Measurements from ENCODE around the gene GNA12.
A peak's percentile ranks its signal among the peaks of the same experiment; 100 is the strongest.
"Not testable (repeated sequence)": the region's sequence is repeated elsewhere in the genome, so short reads cannot be mapped to it uniquely, and the experiment has no call there.

GNA12 gene

DNA sequence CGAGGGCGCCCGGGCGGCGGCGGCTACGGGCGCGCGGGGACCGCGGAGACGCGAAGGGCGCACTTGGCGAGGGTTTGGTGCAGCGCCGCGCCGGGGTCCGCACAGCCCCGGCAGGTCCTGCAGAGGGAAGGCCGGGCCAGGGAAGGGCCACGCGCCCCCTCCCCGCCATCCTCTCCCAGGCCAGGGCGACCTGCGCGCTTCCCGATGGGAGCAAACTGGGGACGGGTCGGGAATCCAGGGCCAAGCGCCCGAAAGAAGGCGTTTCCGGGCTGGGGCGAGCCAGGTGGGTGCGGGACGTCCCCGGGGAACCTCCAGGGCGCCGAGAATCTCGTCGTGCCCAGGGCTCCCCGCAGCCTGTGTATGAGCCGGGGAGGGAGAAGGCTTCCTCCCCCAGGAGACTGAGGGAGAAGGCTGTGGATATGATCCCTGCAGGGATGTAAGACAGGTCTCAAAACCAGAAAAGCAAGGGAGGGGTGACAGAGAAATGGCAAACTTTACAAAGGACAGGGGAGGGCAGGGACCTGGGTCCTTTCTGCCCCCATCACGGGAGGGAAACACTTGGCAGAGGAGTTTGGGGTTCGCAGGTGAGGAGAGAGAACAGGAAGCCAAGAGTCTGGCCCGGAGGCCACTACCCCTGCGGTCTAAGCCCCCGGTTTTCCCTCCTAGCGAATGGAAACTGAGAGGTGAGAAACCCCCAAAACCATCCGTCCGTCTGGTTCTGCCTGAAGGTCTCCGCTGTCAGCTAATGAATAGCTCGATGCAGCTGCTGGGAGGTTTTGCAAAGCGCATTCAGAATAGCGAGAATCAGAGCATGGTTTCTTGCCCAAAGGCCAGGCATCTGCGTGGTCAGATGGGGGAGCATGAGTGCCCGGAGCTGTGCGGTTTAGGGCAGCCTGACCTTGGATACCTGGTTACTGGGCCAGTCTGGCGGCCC lies 155.4 kb downstream of the GNA12 start:
- peak; percentile 47 to 55 for DNase-seq

DNA sequence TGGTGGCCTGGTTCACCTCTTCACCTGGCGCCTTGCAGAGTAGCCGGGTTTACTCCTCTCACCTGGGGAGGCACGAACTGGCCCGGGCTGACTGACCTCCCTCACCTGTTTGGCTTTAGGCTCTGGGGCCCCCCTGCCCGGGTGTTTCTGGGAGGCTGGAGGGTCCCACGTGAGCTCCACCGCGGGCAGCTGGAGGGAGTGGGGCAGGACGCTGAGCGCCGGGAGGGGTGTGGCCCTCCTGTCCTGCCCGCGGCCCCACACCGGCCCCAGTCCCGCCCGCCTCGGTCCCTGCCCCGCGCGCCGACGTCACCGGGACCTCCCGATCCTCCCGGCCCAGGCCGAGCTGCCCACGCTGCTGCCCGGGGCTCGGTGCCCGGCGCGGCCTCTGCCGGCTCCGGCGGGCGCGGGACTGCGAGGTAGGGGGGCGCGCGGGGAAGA lies 156.2 kb downstream of the GNA12 start, which contains the start of gene AMZ1:
Gene AMZ1 (plus strand): TSS at position 322 of the 438 bp plus-strand sequence. CDS start 12,250 bp downstream, outside the sequence.
- DNase-seq = no peak

DNA sequence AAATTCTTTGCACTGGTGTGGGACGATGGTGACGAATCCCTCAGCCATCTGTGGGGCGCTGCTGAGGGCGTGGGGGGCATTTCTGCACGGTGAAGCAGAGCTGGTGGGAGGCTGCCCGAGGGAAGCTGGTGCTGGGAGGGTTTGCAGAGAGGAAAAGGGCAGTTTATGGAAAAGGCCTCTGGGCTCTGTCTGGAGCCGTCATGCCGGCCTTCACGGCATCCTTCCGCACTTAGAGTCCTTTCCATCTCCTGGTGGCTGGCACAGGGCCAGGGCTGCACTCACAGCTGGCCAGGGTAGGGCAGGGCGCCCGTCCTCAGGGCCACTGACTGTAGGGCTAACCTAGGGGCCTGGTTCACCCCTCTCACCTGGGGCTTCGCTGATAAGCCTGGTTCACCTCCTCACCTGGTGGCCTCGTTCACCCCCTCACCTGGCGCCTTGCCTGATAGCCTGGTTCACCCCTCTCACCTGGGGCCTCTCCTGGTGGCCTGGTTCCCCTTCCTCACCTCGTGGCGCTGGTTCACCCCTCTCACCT lies 156.7 kb downstream of the GNA12 start:
- no peak for DNase-seq

DNA sequence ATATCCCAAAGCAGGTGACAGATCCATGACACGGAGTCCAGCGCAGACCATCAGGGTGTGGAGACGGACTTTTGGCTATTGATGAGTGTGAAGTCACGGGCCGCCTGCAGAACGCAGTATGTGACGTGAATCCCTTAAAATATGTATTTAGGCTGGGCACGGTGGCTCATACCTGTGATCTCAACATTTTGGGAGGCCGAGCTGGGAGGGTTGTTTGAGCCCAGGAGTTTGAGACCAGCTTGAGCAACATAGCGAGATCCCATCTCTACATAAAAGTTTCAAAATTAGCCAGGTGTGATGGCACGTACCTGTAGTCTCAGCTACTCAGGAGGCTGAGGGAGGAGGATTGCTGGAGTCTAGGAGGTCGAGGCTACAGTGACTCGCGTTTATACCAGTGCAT lies 158.0 kb downstream of the GNA12 start:
- DNase-seq = no peak

DNA sequence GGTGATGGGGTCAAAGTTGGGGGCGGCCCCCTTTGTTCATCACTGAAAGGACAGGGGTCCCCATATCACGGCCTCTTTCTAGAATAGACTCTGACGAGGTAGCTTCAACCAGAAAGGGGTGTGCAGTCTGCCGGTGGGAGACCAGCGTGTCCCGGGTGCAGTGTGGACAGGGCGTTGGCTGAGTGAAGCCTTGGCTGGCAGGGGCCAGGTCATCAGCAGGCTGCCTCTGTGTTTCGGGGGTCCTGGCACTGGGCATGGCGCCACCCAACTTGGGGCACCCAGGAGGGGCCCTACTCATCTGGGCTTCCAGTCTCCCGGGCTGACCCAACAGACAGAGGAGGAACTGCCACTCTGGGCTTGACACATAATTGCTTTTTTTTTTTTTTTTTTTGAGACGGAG lies 159.6 kb downstream of the GNA12 start:
- DNase-seq = no peak

DNA sequence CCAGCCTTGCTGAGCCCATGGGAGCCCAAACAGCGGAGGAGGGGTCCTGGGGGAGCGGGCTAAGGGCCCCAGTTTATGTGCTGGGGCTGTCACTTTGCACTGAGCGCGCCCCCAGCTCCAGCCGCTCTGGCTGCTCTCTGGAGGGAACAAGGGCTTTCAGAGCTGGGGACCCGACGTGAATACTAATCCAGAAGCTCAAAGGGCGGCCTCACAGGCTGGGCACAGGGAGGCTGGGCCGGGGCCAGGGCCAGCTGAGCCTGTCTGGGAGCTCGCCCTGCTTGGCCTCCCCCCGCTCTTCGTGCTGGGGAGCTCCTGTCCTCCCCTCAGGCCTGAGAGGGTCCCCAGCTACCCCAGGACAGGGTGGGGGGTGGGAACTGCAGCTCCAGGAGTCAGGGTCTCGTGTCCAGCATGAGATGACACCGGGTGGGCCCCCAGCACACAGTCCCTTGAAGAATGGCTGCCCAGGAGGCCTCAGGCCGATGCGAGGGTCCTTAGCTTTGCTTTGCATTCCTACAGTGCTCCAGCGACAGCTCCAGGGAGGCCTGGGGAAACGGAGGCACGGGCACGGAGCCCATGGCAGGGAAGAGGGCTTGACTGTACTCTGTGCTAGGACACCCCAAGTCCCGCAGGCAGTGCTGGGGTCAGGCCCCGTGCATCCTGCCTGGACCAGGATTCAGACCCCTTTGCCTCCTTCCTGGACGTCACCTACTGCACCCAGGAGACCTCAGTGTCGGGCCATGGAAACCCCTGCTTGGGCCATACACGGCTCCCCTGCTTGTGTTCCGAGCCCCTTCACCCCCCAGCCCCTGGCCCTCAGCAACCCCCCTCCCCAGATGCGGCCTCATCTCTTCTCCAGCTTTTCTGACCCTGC lies 161.9 kb downstream of the GNA12 start:
- peak; percentile 91 to 97 for DNase-seq

DNA sequence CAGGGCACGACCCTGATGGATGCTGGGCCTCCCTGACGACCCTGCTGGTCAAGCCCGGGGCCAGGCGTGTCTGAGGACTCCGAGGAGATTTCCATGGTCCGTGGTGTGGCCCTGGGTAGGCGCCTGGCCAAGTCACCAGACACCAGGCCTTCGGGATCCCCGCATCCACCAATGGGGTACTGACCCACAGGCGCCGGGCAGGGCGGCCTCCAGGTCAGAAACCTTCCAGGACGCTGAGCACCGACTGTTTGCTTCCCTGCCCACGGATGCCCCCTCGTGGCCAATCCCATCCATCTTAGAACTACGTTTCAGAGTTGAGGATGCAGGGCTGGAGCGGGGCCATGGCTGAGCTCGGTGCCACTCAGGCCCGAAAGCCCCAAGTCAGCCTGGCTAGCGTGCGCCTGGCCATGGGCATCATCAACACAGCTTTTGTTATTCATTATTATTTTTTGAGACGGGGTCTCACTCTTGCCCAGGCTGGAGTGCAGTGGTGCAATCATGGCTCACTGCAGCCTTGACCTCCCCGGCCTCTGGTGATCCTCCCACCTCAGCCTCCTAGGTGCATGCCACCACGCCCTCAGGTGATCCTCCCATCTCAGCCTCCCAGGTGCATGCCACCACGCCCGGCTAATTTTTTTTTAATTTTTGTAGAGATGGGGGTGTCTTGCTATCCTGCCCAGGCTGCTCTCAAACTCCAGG lies 163.2 kb downstream of the GNA12 start:
- peak; percentile 66 to 81 for DNase-seq

DNA sequence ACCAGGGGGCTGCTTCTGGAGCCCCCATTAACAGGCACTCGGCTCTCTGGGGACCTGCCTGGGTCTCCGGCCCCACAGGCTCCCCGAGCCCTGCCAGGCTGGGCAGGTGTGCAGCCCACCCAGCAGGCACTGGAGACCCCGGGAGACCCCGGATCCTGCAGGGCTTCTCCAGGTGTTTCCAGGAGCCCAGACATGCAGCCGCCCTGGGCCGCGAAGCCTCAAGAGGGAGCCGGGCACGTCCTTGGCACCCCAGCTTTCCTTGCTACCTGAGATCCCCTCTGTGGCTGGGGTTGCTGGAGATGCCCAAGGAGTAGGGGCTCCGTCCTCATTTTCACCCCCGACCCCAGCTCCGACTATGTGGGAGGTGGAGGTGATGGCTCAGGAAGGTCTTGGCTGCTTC lies 163.9 kb downstream of the GNA12 start:
- DNase-seq = no peak

DNA sequence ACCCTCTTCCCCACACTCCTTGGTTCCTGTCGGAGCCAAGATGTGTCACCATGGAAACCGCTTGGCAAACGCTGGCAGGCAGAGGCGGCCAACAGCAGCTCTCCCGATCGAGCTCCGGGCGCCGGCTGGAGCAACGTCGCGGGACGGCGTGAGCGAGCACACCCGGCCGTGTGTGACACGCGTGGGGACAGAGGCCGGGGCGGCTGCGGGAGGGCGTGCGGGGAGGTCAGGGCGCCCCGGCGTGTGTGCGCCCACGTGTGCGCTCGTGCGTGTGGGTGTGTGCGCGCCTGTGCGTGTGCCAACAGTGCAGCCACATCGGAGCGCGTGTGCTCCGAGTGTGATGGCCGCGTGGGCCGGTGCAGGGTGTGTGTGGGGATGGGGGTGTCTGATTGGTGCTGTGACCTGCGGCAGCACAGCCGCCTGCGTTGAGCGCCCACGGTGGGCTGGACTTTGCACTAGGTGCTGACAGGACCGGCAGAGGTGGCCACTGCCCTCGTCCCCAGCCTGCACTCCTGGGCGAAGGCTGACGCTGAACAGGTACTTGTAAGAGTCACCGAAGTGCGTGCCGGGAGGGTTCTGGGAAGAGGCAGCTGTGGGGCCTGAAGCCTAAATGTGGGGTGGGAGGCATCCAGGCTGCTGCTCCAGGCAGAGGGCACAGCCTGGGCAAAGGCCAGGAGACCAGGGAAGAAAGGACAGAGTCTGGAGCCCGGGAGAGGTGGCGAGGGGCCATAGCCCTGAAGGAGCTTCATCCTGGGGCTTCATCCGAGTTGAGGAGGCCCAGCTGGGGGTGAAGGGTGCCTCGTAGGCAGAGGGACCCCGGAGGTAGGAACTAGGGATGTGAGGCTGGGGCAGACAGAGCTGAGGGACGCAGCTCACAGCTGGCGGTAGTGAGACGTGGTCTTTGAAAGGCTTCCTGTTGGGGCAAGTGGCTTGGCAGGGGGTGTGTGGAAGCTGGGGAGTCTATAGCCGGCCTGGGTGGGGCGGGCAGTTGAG lies 164.7 kb downstream of the GNA12 start:
- not testable (repeated sequence) for DNase-seq

DNA sequence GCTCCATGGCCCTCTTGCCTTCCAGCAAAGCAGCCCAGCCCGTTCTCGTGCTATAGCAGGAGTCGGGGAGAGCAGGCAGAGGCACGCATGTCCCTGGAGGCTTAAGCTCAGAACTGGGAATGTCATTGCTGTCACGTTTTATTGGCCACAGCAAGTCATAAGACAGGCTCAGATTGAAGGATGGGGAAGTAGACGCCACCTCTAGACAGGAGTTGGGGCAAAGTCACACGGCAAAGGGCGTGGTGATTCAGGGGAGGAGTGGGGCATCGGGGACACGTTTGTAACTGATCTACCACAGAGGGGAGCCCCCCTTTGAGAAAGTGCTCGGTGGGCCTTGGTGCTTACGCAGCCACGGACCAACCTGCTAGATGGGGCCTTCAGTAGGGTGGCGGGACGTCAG lies 165.7 kb downstream of the GNA12 start:
- DNase-seq = not testable (repeated sequence)

All from hippocampal formation (tissue), 2 donors.